Neural progenitor cell (in vitro differentiated cells): ENCODE results near the gene KRTAP19-7. TPM values are rescaled to one million over a fixed set of nuclear protein-coding genes. Genes with fewer than 3 reads are reported as not detected.

Experiments used
- DNase-seq: peaks from one replicate; pipeline ENCODE4 v3.0.0-alpha.2; 2016; ENCODE audit warnings: low spot score
- H2AFZ ChIP-seq: fragments of 200-600 bp; sonication (generic); replicated peaks from 2 replicates; pipeline ENCODE4 v1.6.1; 2016; ENCODE audit warnings: antibody characterized with exemption
- H3F3A ChIP-seq: fragments of 200-600 bp; sonication (generic); 2 replicates; pipeline ENCODE4 v1.6.1; 2016; ENCODE audit warnings: antibody characterized with exemption, low read depth
- H3K27ac ChIP-seq: fragments of 200-600 bp; sonication (generic); 2 replicates; pipeline ENCODE4 v1.5.1; 2016; ENCODE audit warnings: mild to moderate bottlenecking
- H3K27me3 ChIP-seq: fragments of 200-600 bp; sonication (generic); 2 replicates; pipeline ENCODE4 v1.6.1; 2016; ENCODE audit warnings: mild to moderate bottlenecking, moderate library complexity
- H3K36me3 ChIP-seq: fragments of 200-600 bp; sonication (generic); 2 replicates; pipeline ENCODE4 v1.5.1; 2016
- H3K4me1 ChIP-seq: fragments of 200-600 bp; sonication (generic); 2 replicates; pipeline ENCODE4 v1.6.1; 2016; ENCODE audit warnings: mixed run types
- H3K4me2 ChIP-seq: fragments of 200-600 bp; sonication (generic); 2 replicates; pipeline ENCODE4 v1.6.1; 2016
- H3K4me3 ChIP-seq: fragments of 200-600 bp; sonication (generic); 2 replicates; pipeline ENCODE4 v1.5.1; 2016
- H3K79me2 ChIP-seq: fragments of 200-600 bp; sonication (generic); 2 replicates; pipeline ENCODE4 v1.6.1; 2016; ENCODE audit warnings: low read depth
- H3K9ac ChIP-seq: fragments of 200-600 bp; sonication (generic); 2 replicates; pipeline ENCODE4 v1.6.1; 2016
- H3K9me3 ChIP-seq: fragments of 200-600 bp; sonication (generic); 2 replicates; pipeline ENCODE4 v1.5.1; 2016; ENCODE audit warnings: low read depth
- H4K20me1 ChIP-seq: fragments of 200-600 bp; sonication (generic); 2 replicates; pipeline ENCODE4 v1.6.1; 2016; ENCODE audit warnings: low read depth
- H3K27ac Mint-ChIP-seq: 3 replicates; pipeline ENCODE4 v1.8.0; 2021; ENCODE audit warnings: mixed read lengths
- H3K27me3 Mint-ChIP-seq: 2 replicates; pipeline ENCODE4 v1.8.0; 2022; ENCODE audit warnings: low read depth, mild to moderate bottlenecking, inconsistent platforms, moderate library complexity, mixed read lengths; ENCODE audit not compliant: insufficient read depth
- H3K36me3 Mint-ChIP-seq: 3 replicates; pipeline ENCODE4 v1.8.0; 2021; ENCODE audit warnings: mixed read lengths
- H3K4me1 Mint-ChIP-seq: 3 replicates; pipeline ENCODE4 v1.8.0; 2021; ENCODE audit warnings: mixed read lengths
- H3K4me3 Mint-ChIP-seq: 3 replicates; pipeline ENCODE4 v1.8.0; 2021; ENCODE audit warnings: mild to moderate bottlenecking, moderate library complexity, mixed read lengths
- H3K9me3 Mint-ChIP-seq: 3 replicates; pipeline ENCODE4 v1.8.0; 2020; ENCODE audit warnings: mixed read lengths
- CTCF ChIP-seq: fragments of 200-600 bp; sonication (generic); IDR thresholded peaks from 2 replicates; pipeline ENCODE4 v1.5.1; 2017; ENCODE audit warnings: antibody characterized with exemption, mild to moderate bottlenecking
- EZH2 ChIP-seq: fragments of 200-600 bp; sonication (generic); IDR thresholded peaks from 2 replicates; pipeline ENCODE4 v1.6.1; 2017; ENCODE audit warnings: antibody characterized with exemption, mild to moderate bottlenecking, moderate library complexity
- EZH2phosphoT487 ChIP-seq: fragments of 200-600 bp; sonication (generic); IDR thresholded peaks from 2 replicates; pipeline ENCODE4 v1.6.1; 2017; ENCODE audit warnings: antibody characterized with exemption
- total RNA-seq: library from RNA; depleted of rRNA; stranded (reverse); fragments of >200 nt; gene quantifications from 2 replicates; pipeline ENCODE4 v1.2.3, GENCODE V29; 2015; ENCODE audit warnings: low replicate concordance

The KRTAP19-7 gene
- total RNA-seq, 1 donor from 2014 or later, result not detected

GRCh38 chr21:30592140-30592539, 31.0 kb upstream of the KRTAP19-7 start, which contains the start of gene KRTAP6-3:
Gene KRTAP6-3, plus strand, starts transcription at chr21:30592440. Its CDS starts 6 bp downstream, at chr21:30592446.
- no peak within 1 kb of the TSS for H3K4me2 ChIP-seq
- Mint-ChIP-seq H3K36me3 (no peaks in the 10 kb centered on the region), H3K27me3 (no peaks in the 10 kb centered on the region), H3K4me3 (no peak within 1 kb of the TSS), H3K27ac (no peak within 1 kb of the TSS), H3K4me1 (no peaks in the 10 kb centered on the region), H3K9me3 (no peaks in the 10 kb centered on the region)
- no peak for DNase-seq
- H3K27ac ChIP-seq, result no peak within 1 kb of the TSS
- H3K36me3 ChIP-seq, result peaks cover 4% of the 10 kb centered on the region
- peaks cover 5% of the 10 kb centered on the region for H3K9me3 ChIP-seq
- no peaks in the 10 kb centered on the region for H3K79me2 ChIP-seq
- H3K27me3 ChIP-seq, result no peaks in the 10 kb centered on the region
- H3K4me3 ChIP-seq, result no peak within 1 kb of the TSS
- no peak within 1 kb of the TSS for H2AFZ ChIP-seq
- H3K4me1 ChIP-seq, result no peaks in the 10 kb centered on the region
- H4K20me1 ChIP-seq, result no peaks in the 10 kb centered on the region
- no peak within 1 kb of the TSS for H3K9ac ChIP-seq
- TF ChIP-seq CTCF (no peak), EZH2 (no peak), EZH2phosphoT487 (no peak)
- H3F3A ChIP-seq, result no peaks in the 10 kb centered on the region

- H3K36me3 Mint-ChIP-seq, result no peaks in the 10 kb centered on the region
Measured at GRCh38 chr21:30590297-30590696, 29.2 kb upstream of the KRTAP19-7 start, which contains the start of gene KRTAP22-2. Gene KRTAP22-2, minus strand, starts transcription at chr21:30590397.

GRCh38 chr21:30582870-30583269, 21.8 kb upstream of the KRTAP19-7 start:
- Histone ChIP-seq H2AFZ (no peak overlapping the region), H3K36me3 (peaks cover 4% of the 10 kb centered on the region), H3K4me2 (no peak overlapping the region), H3K4me3 (no peak overlapping the region), H3K4me1 (peaks cover 14% of the 10 kb centered on the region), H3K27me3 (no peaks in the 10 kb centered on the region), H3K27ac (no peak overlapping the region), H3K9ac (no peak overlapping the region), H3K79me2 (no peaks in the 10 kb centered on the region), H3K9me3 (peaks cover 11% of the 10 kb centered on the region), H3F3A (no peaks in the 10 kb centered on the region), H4K20me1 (no peaks in the 10 kb centered on the region)
- H3K27ac Mint-ChIP-seq, result no peak overlapping the region
- DNase-seq, result peak; percentile 10
- H3K4me1 Mint-ChIP-seq, result peaks cover 8% of the 10 kb centered on the region
- H3K4me3 Mint-ChIP-seq, result no peak overlapping the region
- H3K36me3 Mint-ChIP-seq, result no peaks in the 10 kb centered on the region
- TF ChIP-seq CTCF, result no peak
- TF ChIP-seq EZH2phosphoT487, result no peak
- TF ChIP-seq EZH2, result no peak
- H3K27me3 Mint-ChIP-seq, result no peaks in the 10 kb centered on the region
- no peaks in the 10 kb centered on the region for H3K9me3 Mint-ChIP-seq

More at GRCh38 chr21:30590297-30590696, 29.2 kb upstream of the KRTAP19-7 start, which contains the start of gene KRTAP22-2:
- H3K4me3 ChIP-seq, result no peak within 1 kb of the TSS
- H3F3A ChIP-seq, result no peaks in the 10 kb centered on the region
- Mint-ChIP-seq H3K27me3 (no peaks in the 10 kb centered on the region), H3K4me1 (no peaks in the 10 kb centered on the region), H3K27ac (no peak within 1 kb of the TSS), H3K4me3 (no peak within 1 kb of the TSS), H3K9me3 (no peaks in the 10 kb centered on the region)
- no peak within 1 kb of the TSS for H2AFZ ChIP-seq
- no peaks in the 10 kb centered on the region for H3K27me3 ChIP-seq
- no peak within 1 kb of the TSS for H3K9ac ChIP-seq
- no peaks in the 10 kb centered on the region for H3K79me2 ChIP-seq
- no peak for DNase-seq
- H3K9me3 ChIP-seq, result peaks cover 9% of the 10 kb centered on the region
- H3K27ac ChIP-seq, result no peak within 1 kb of the TSS
- no peaks in the 10 kb centered on the region for H4K20me1 ChIP-seq
- H3K4me2 ChIP-seq, result no peak within 1 kb of the TSS
- no peaks in the 10 kb centered on the region for H3K4me1 ChIP-seq
- TF ChIP-seq CTCF (no peak), EZH2phosphoT487 (no peak), EZH2 (no peak)
- H3K36me3 ChIP-seq, result peaks cover 4% of the 10 kb centered on the region
